Esophagus squamous epithelium (tissue), 4 donors: ENCODE results near the gene GAGE12E. TPM values are rescaled to one million over a fixed set of nuclear protein-coding genes. Genes with fewer than 3 reads are reported as not detected.

Experiments used
- small RNA-seq, 4 donors: library from RNA; depleted of rRNA; stranded (forward); fragments of <200 nt; gene quantifications; one replicate each; pipeline ENCODE3, GENCODE V24; 2016
- total RNA-seq, 4 donors: library from RNA; depleted of rRNA; stranded (reverse); fragments of >200 nt; gene quantifications; one replicate each; pipeline ENCODE4 v1.1.0, GENCODE V29; 2016

Gene GAGE12E
- total RNA-seq, 4 donors from 2014 or later = not detected

Small RNA genes within 50 kb of the gene (small RNA-seq; reads per million reads assigned to genes)
- 0 reads per million in 4 donors for gene GAGE12B

Other genes with a start within 250 kb of the GAGE12E start
- not detected for gene GAGE10, start 247.6 kb upstream of the GAGE12E start, total RNA-seq
- not detected for gene GAGE12J, start 229.3 kb upstream of the GAGE12E start, total RNA-seq
- not detected for gene GAGE13, start 219.7 kb upstream of the GAGE12E start, total RNA-seq
- not detected for gene GAGE12C, start 19.1 kb upstream of the GAGE12E start, total RNA-seq
- gene GAGE12D, start 9.6 kb upstream of the GAGE12E start, total RNA-seq = not detected
- not detected for gene GAGE12F, start 9.6 kb downstream of the GAGE12E start, total RNA-seq
- gene GAGE12G, start 19.1 kb downstream of the GAGE12E start, total RNA-seq = not detected
- gene GAGE12H, start 28.7 kb downstream of the GAGE12E start, total RNA-seq = not detected
- not detected for gene GAGE2A, start 38.2 kb downstream of the GAGE12E start, total RNA-seq
- not detected for gene GAGE1, start 47.7 kb downstream of the GAGE12E start, total RNA-seq
- not detected for gene PAGE1, start 144.7 kb downstream of the GAGE12E start, total RNA-seq